ENCODE data around the gene MED15. TPM values are rescaled to one million over a fixed set of nuclear protein-coding genes. Genes with fewer than 3 reads are reported as not detected.

MED15 gene
- total RNA-seq, 1 experiment from 2014 or later: 87.9 TPM

- Histone ChIP-seq H3K9me2 (ENCODE audit: insufficient read depth) (no peaks in the 10 kb centered on the region), H3K4me1 (replicated peaks; ENCODE audit: insufficient read depth) (no peaks in the 10 kb centered on the region), H4K20me1 (ENCODE audit: insufficient read depth) (no peaks in the 10 kb centered on the region), H3K36me3 (ENCODE audit: low read depth) (no peaks in the 10 kb centered on the region), H3F3A (ENCODE audit: insufficient read depth, low read depth) (no peaks in the 10 kb centered on the region), H3K79me2 (ENCODE audit: low read depth) (no peaks in the 10 kb centered on the region), H3K4me2 (no peak overlapping the region), H3K27me3 (ENCODE audit: insufficient read depth, low read depth) (peaks cover 13% of the 10 kb centered on the region; the same call in 1 of the 2 replicates), H3K9me3 (ENCODE audit: insufficient read depth, low read depth) (no peaks in the 10 kb centered on the region), H2AFZ (no peak overlapping the region), H3K4me3 (no peak overlapping the region), H3K27ac (no peak overlapping the region)
- no peak for DNase-seq
- POLR2A ChIA-PET (ENCODE audit: unreplicated experiment): no interaction called here
- no TSS peak for BruUV-seq (replicated peaks)
- intact Hi-C loops (cut with micrococcal nuclease; ENCODE audit: unreplicated experiment): no loop called here
- CTCF ChIA-PET: no interaction called here
- no peak for TF ChIP-seq EZH2 (IDR thresholded peaks at IDR 0.05; ENCODE audit: low read depth)
- TF ChIP-seq, protein P1, sequence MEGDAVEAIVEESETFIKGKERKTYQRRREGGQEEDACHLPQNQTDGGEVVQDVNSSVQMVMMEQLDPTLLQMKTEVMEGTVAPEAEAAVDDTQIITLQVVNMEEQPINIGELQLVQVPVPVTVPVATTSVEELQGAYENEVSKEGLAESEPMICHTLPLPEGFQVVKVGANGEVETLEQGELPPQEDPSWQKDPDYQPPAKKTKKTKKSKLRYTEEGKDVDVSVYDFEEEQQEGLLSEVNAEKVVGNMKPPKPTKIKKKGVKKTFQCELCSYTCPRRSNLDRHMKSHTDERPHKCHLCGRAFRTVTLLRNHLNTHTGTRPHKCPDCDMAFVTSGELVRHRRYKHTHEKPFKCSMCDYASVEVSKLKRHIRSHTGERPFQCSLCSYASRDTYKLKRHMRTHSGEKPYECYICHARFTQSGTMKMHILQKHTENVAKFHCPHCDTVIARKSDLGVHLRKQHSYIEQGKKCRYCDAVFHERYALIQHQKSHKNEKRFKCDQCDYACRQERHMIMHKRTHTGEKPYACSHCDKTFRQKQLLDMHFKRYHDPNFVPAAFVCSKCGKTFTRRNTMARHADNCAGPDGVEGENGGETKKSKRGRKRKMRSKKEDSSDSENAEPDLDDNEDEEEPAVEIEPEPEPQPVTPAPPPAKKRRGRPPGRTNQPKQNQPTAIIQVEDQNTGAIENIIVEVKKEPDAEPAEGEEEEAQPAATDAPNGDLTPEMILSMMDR (conservative IDR thresholded peaks at IDR 0.05): no peak
Measured at GRCh38 chr22:20626811-20627210, 119.4 kb downstream of the MED15 start.

DNA sequence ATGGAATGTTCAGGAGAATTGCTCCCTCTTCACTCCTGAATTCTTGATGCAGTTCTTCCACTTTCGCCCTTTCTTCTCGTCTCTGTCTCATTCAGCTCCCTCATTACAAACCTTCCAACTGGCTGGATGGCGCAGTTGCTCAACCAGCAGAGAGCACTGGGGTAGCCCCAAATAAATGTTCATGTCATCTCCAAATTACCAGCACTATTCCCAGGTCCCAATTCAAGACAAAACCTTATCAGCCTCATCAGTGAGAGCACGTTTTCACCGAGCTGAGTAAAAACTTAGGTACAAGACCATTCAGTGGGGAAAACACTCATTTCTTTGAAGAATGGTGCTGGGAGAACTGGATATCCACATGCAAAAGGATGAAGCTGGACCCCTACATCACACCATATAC is 120.0 kb downstream of the MED15 start:
- no peaks in the 10 kb centered on the region for H3K9me3 ChIP-seq (ENCODE audit: insufficient read depth, low read depth)
- H2AFZ ChIP-seq: no peak overlapping the region
- intact Hi-C loops (cut with micrococcal nuclease; ENCODE audit: unreplicated experiment): no loop called here
- no peak overlapping the region for H3K27ac ChIP-seq
- ChIA-PET CTCF (no interaction called here), POLR2A (ENCODE audit: unreplicated experiment) (no interaction called here)
- no peak overlapping the region for H3K4me2 ChIP-seq
- H4K20me1 ChIP-seq (ENCODE audit: insufficient read depth): no peaks in the 10 kb centered on the region
- H3K9me2 ChIP-seq (ENCODE audit: insufficient read depth): no peaks in the 10 kb centered on the region
- TF ChIP-seq EZH2 (IDR thresholded peaks at IDR 0.05; ENCODE audit: low read depth): no peak
- TF ChIP-seq, protein P1 (conservative IDR thresholded peaks at IDR 0.05): no peak
- no peaks in the 10 kb centered on the region for H3K79me2 ChIP-seq (ENCODE audit: low read depth)
- H3F3A ChIP-seq (ENCODE audit: insufficient read depth, low read depth): no peaks in the 10 kb centered on the region
- H3K4me1 ChIP-seq (replicated peaks; ENCODE audit: insufficient read depth): no peaks in the 10 kb centered on the region
- no peak overlapping the region for H3K4me3 ChIP-seq
- H3K27me3 ChIP-seq (ENCODE audit: insufficient read depth, low read depth): peaks cover 13% of the 10 kb centered on the region; the same call in 1 of the 2 replicates
- BruUV-seq (replicated peaks): no TSS peak
- no peak for DNase-seq
- H3K36me3 ChIP-seq (ENCODE audit: low read depth): no peaks in the 10 kb centered on the region

- no TSS peak for BruUV-seq (replicated peaks)
- Histone ChIP-seq H3K79me2 (ENCODE audit: low read depth) (no peaks in the 10 kb centered on the region), H3K9me3 (ENCODE audit: insufficient read depth, low read depth) (no peaks in the 10 kb centered on the region), H3K36me3 (ENCODE audit: low read depth) (no peaks in the 10 kb centered on the region), H3K27ac (no peak overlapping the region), H2AFZ (no peak overlapping the region), H3K4me2 (no peak overlapping the region), H3K4me3 (no peak overlapping the region), H3F3A (ENCODE audit: insufficient read depth, low read depth) (no peaks in the 10 kb centered on the region), H3K9me2 (ENCODE audit: insufficient read depth) (no peaks in the 10 kb centered on the region), H4K20me1 (ENCODE audit: insufficient read depth) (no peaks in the 10 kb centered on the region), H3K4me1 (replicated peaks; ENCODE audit: insufficient read depth) (no peaks in the 10 kb centered on the region), H3K27me3 (ENCODE audit: insufficient read depth, low read depth) (peaks cover 13% of the 10 kb centered on the region; the same call in 1 of the 2 replicates)
- TF ChIP-seq EZH2 (IDR thresholded peaks at IDR 0.05; ENCODE audit: low read depth): no peak
- TF ChIP-seq, protein P1 (conservative IDR thresholded peaks at IDR 0.05): no peak
- POLR2A ChIA-PET (ENCODE audit: unreplicated experiment): no interaction called here
- no peak for DNase-seq
- CTCF ChIA-PET: no interaction called here
- intact Hi-C loops (cut with micrococcal nuclease; ENCODE audit: unreplicated experiment): no loop called here
Measured at GRCh38 chr22:20628081-20628939, 120.9 kb downstream of the MED15 start.

Data from PC-9 (cell line).